C4-2B (cell line): ENCODE measurements around the gene GNB1.

Experiments used
- H3K27ac ChIP-seq: fragments of 450-650 bp; 2 replicates; pipeline ENCODE4 v1.5.1; 2017
- ZFX ChIP-seq: fragments of 450-650 bp; IDR thresholded peaks from 2 replicates; pipeline ENCODE4 v1.6.1; 2017
- TF ChIP-seq, protein P1 (sequence below): fragments of 450-650 bp; conservative IDR thresholded peaks from 2 replicates; pipeline ENCODE4 v1.5.1; 2017; ENCODE audit warnings: mild to moderate bottlenecking

Gene GNB1

DNA sequence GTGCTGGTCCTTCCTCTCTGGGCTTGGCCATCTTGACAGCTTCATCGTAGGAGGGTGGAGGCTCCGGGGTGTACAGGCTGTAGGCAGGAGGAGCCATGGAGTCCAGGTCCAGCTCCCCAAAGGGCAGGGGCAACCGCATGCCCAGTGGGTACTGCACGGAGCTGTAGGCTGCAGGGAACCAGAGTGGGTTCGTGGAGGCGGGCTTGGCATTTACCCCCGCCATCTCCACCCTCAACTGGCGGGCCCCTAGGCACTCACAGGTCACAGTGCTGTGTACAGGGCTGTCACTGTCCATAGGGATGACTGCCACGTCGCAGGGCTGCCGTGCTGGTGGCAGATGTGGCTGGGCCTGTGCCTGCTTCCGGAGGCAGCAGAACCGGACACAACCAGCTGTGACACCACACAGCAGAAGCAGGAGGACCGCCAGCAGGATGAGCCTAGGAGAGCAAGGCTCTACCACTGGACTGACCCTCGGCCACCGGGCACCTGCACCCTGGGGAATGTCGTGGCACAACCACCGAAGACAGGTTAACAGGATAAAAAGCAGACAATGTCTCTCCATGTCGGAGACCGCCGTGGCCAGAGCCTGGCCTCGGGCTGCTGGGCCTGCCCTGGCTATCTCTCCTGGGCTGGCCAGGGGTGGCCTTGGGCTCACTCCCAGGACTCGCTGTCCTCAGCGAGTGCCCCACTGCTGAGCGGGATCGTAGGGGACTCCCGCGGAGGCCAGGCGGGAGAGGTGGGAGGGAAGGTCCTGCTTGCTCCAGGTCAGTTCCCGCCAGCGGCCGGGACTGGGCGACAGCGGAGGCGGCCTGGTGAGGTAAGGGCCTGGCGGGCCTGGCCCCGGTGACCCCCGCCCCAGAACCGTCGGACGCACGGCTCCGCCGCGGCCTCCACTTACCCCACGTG is 27.4 kb upstream of the GNB1 start:
- H3K27ac ChIP-seq = peak overlapping the region; percentile 83
- TF ChIP-seq ZFX = peak; percentile 74; the same call in 1 of the 2 replicates
- TF ChIP-seq, protein P1, sequence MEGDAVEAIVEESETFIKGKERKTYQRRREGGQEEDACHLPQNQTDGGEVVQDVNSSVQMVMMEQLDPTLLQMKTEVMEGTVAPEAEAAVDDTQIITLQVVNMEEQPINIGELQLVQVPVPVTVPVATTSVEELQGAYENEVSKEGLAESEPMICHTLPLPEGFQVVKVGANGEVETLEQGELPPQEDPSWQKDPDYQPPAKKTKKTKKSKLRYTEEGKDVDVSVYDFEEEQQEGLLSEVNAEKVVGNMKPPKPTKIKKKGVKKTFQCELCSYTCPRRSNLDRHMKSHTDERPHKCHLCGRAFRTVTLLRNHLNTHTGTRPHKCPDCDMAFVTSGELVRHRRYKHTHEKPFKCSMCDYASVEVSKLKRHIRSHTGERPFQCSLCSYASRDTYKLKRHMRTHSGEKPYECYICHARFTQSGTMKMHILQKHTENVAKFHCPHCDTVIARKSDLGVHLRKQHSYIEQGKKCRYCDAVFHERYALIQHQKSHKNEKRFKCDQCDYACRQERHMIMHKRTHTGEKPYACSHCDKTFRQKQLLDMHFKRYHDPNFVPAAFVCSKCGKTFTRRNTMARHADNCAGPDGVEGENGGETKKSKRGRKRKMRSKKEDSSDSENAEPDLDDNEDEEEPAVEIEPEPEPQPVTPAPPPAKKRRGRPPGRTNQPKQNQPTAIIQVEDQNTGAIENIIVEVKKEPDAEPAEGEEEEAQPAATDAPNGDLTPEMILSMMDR = no peak

DNA sequence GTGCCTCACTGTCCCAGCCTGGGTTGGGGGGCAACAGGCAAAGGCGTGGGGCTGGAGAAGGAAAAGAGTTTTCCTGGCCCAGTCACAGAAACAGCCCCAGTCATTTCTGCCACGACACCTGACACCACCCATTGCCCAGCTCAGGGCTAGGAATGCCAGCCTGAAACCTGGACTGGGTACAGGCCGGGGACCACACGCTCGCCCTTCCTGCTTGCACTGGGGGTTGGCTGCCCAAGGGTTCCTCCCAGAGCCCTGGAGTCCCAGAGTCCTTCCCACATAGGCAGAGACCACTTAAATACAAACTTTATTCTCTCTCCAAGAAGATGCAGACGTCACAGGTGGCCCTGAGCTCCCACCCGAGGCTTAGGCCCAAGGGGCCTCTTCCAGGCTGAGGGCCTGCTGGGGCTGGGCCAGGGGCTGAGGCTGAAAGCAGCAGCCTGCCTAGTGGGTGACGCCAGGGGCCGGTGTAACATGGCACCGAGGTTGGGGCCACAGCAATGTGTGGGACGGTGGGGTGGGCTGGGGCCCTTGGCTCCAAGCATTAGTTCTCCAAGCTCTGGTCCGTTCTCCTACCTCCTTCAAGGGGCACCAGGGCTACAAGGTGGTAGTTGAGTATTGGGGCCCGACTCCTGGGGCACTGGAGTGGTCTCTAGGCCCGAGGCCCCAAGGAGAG is 26.6 kb upstream of the GNB1 start:
- TF ChIP-seq, protein P1 = no peak
- no peak for TF ChIP-seq ZFX
- H3K27ac ChIP-seq = peak overlapping the region; percentile 83

DNA sequence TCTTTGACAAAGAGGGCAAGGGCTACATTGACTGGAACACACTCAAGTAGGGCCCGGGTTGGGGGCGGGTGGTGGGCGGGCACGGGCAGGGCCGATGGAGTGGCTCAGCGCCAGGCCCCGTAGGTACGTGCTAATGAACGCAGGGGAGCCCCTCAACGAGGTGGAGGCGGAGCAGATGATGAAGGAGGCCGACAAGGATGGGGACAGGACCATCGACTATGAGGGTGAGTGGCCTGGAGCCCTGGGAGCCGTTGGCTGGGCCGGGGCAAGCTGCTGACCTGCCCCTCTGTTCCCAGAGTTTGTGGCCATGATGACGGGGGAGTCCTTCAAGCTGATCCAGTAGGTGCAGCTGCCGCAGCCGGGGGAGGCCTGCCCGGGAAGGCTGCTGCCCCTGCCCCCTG is 26.0 kb upstream of the GNB1 start:
- TF ChIP-seq ZFX = no peak
- TF ChIP-seq, protein P1 = no peak
- H3K27ac ChIP-seq = no peak overlapping the region

DNA sequence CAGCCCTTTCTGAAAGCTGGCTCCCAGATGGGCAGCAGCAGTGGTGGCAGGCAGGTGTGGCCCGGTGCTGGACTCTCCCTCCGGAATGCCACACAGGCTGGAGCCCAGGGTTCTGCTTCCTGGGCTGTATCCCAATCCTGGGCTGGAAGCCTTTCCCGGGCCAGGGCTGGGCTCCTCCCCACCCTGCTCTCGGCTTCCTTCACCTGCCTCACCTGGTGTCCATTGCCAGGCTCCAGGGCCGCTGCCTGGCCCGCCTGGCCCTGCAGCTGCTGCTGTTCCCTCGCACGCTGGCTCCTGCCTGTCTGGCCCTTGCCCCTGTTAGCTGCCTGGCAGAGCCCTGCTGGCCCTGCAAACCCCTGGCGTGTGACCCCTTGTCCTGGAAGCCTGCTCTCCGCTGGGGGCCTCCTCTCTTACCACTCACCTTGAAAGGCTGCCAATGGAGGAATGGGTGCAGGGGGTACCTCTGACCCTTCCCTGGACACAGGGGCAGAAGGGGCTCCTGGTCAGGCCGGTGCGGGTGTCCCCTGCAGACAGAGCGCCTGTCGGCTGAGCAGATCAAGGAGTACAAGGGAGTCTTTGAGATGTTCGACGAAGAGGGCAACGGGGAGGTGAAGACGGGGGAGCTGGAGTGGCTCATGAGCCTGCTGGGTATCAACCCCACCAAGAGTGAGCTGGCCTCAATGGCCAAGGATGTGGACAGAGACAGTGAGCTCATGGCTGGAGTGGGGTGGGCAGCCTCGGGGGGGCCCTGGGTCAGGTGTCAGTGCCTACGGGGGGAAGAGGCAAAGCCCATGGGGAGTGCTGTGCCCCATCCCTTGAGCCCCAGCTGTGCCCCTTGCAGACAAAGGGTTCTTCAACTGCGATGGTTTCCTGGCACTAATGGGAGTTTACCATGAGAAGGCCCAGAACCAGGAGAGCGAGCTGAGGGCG is 25.3 kb upstream of the GNB1 start:
- peak overlapping the region; percentile 9; the same call in 1 of the 2 replicates for H3K27ac ChIP-seq
- no peak for TF ChIP-seq ZFX
- TF ChIP-seq, protein P1 = no peak

DNA sequence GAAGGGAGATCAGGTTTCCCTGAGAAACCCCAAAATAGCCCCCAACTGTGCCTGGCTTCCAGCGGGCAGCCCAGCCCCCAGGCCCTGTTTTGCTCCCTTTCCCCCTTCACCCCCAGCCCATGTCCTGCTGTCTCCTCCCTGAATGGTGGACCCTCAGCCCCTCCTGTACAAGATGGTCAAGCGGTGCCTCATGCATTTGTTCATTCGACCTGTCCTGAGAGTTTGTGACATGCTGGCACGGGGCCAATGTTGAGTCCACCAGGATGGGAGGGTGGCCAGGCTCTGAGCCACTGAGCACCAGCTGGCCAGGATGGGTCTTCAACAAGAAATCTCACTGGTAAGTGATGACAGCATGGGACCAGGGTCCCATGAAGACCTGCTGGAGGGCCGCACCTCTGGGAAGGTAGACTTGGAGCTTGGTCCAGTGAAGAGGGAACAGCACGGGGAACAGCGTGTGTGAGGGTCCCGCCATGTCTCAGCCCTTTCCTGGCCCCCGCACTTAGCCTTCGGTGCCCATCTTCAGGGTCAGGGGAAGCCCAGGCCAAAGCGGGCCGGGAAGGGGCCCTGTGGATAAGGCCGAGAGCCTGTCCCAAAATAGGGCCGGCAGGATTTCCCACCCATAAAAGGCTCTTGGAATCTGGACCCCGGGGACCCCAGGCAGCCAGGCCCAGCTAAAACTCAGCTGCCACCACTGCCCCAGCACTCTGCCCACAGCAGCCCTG is 24.2 kb upstream of the GNB1 start, which contains the start of gene CALML6:
TSS of gene CALML6 (plus strand) at position 290 of the 722 bp plus-strand sequence. CDS start at position 311, 21 bp downstream.
- H3K27ac ChIP-seq = peak within 1 kb of the TSS; percentile 9; the same call in 1 of the 2 replicates
- TF ChIP-seq, protein P1 = no peak
- no peak for TF ChIP-seq ZFX

DNA sequence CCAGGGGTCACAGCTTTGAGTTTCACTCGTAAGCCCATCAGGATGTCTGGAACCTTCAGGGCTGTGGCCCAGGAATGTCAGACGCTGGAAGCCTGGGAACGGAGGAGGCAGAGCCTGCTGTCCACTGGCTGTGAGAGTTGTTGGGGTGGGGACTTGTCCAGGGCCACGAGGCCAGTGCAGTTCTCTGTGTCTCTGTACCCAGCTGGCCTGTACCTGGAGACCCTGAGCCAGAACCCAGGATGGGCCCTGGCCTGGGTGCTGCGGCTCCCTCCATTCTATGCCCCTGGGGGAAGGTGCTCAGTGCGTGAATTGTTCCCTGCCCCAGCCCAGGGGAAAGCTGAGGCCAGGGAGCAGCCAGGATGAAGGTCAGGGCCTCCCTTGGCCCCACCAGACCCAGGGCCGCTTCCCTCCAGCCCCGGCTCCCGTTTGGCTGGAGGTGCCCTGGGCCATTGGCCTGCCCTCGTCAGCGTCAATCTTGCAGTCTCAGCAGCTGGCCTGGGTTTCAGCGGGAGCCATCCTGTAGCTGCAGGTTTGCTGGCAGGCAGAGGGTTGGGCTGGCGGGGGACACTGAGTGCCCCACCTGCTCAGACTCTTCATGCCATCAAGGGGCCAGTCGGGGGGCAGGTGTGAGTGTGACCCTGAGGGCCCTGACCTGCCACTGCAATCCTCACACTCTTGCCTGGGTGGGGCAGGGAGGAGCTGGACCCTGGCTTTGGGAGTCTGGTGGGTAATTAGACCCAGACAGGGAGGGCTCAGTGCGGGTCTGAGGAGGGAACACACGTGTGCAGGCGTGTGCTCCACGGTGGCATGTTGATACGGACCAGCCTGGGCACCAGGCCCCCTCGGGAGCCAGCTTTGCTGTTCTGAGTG is 23.4 kb upstream of the GNB1 start:
- H3K27ac ChIP-seq = no peak overlapping the region
- TF ChIP-seq ZFX = no peak
- TF ChIP-seq, protein P1 = no peak
